Measurements from ENCODE around the gene IL17RE. TPM values are rescaled to one million over a fixed set of nuclear protein-coding genes. Genes with fewer than 3 reads are reported as not detected.

The IL17RE gene
- total and polyA plus RNA-seq, 2 of the 13 experiments (the other 11 are each of a cell fraction or from before 2014, with no cell fraction given): 14.5 to 24.1 TPM

DNA sequence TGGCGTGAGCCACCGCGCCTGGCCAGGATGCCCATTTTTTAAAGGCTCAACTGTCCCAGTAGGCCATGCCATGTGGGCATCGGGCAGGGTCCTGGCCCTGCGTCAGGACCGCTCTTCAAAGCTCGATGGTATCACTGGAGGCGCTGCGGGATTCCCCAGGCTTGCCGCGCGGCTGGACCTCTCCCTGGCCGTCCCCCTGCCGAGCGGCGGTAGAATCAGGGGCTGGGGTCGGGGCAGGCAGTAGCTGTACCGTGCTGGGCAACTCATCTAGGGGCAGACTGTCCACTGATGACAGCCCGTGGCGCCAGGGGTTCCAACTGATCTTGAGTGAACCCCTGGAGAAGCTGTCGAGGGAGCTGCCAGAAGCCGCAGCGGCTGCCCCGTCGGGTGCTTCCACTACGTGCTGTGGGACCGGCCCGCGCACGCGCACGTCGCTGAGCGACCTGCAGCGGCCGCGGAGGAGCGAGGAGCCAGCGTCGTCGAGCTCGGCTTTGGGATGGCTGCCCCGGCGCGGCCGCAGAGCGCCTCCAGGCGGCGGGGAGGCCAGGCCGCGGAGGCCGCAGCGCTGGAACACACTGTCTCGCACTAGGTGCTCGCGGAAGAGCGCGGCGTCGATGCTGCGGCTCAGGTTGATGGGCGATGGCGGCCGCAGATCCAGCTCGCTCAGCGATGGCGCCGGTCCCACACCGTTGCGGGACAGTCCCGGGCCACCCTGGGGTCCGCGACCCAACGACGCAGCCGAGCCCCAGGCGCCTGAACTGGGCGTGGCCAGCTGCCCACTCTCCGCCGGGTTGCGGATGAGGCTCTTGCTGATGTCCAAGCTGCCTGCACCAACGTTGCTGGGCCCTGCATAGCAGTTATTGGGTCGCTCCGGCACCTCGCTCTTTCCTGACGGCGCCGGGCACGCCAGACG lies 43.7 kb downstream of the IL17RE start (continued):
- TF ChIP-seq MLXIP (CRISPR knock-in tag; IDR thresholded peaks at IDR 0.05; ENCODE audit: borderline replicate concordance) (no peak), ZSCAN31 (CRISPR knock-in tag; IDR thresholded peaks at IDR 0.05; ENCODE audit: low read depth) (peak; percentile 54; the same call in 1 of the 2 replicates), ZZZ3 (CRISPR knock-in tag; IDR thresholded peaks at IDR 0.05; ENCODE audit: borderline replicate concordance) (peak; percentile 47; the same call in 1 of the 2 replicates), EED (CRISPR knock-in tag; IDR thresholded peaks at IDR 0.05) (no peak), IKZF4 (CRISPR knock-in tag; IDR thresholded peaks at IDR 0.05; ENCODE audit: borderline replicate concordance, low read depth, not compliant biosample characterization) (peak; percentile 48), NR2C2 (CRISPR knock-in tag; IDR thresholded peaks at IDR 0.05; ENCODE audit: borderline replicate concordance) (peak; percentile 67; the same call in 1 of the 2 replicates), ZBTB38 (CRISPR knock-in tag; IDR thresholded peaks at IDR 0.05) (peak; percentile 76; the same call in 1 of the 2 replicates), MEIS2 (CRISPR knock-in tag; IDR thresholded peaks at IDR 0.05) (no peak; the same call in 1 of the 2 replicates), ZEB1 (IDR thresholded peaks at IDR 0.05; ENCODE audit: insufficient replicate concordance, low read depth) (no peak), XBP1 (CRISPR knock-in tag; IDR thresholded peaks at IDR 0.05) (no peak), ZNF557 (CRISPR knock-in tag; IDR thresholded peaks at IDR 0.05) (no peak)
- TF ChIP-seq, protein P1, sequence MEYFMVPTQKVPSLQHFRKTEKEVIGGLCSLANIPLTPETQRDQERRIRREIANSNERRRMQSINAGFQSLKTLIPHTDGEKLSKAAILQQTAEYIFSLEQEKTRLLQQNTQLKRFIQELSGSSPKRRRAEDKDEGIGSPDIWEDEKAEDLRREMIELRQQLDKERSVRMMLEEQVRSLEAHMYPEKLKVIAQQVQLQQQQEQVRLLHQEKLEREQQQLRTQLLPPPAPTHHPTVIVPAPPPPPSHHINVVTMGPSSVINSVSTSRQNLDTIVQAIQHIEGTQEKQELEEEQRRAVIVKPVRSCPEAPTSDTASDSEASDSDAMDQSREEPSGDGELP (IDR thresholded peaks at IDR 0.05; ENCODE audit: borderline replicate concordance, low read depth): no peak
- TF ChIP-seq, protein P2, sequence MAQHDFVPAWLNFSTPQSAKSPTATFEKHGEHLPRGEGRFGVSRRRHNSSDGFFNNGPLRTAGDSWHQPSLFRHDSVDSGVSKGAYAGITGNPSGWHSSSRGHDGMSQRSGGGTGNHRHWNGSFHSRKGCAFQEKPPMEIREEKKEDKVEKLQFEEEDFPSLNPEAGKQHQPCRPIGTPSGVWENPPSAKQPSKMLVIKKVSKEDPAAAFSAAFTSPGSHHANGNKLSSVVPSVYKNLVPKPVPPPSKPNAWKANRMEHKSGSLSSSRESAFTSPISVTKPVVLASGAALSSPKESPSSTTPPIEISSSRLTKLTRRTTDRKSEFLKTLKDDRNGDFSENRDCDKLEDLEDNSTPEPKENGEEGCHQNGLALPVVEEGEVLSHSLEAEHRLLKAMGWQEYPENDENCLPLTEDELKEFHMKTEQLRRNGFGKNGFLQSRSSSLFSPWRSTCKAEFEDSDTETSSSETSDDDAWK (CRISPR knock-in tag; IDR thresholded peaks at IDR 0.05): no peak
- TF ChIP-seq, protein P3, sequence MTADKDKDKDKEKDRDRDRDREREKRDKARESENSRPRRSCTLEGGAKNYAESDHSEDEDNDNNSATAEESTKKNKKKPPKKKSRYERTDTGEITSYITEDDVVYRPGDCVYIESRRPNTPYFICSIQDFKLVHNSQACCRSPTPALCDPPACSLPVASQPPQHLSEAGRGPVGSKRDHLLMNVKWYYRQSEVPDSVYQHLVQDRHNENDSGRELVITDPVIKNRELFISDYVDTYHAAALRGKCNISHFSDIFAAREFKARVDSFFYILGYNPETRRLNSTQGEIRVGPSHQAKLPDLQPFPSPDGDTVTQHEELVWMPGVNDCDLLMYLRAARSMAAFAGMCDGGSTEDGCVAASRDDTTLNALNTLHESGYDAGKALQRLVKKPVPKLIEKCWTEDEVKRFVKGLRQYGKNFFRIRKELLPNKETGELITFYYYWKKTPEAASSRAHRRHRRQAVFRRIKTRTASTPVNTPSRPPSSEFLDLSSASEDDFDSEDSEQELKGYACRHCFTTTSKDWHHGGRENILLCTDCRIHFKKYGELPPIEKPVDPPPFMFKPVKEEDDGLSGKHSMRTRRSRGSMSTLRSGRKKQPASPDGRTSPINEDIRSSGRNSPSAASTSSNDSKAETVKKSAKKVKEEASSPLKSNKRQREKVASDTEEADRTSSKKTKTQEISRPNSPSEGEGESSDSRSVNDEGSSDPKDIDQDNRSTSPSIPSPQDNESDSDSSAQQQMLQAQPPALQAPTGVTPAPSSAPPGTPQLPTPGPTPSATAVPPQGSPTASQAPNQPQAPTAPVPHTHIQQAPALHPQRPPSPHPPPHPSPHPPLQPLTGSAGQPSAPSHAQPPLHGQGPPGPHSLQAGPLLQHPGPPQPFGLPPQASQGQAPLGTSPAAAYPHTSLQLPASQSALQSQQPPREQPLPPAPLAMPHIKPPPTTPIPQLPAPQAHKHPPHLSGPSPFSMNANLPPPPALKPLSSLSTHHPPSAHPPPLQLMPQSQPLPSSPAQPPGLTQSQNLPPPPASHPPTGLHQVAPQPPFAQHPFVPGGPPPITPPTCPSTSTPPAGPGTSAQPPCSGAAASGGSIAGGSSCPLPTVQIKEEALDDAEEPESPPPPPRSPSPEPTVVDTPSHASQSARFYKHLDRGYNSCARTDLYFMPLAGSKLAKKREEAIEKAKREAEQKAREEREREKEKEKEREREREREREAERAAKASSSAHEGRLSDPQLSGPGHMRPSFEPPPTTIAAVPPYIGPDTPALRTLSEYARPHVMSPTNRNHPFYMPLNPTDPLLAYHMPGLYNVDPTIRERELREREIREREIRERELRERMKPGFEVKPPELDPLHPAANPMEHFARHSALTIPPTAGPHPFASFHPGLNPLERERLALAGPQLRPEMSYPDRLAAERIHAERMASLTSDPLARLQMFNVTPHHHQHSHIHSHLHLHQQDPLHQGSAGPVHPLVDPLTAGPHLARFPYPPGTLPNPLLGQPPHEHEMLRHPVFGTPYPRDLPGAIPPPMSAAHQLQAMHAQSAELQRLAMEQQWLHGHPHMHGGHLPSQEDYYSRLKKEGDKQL (CRISPR knock-in tag; IDR thresholded peaks at IDR 0.05; ENCODE audit: low read depth): peak; percentile 63; the same call in 1 of the 2 replicates

All from HepG2 (cell line).